HG02571 (cell line): ENCODE results near the gene USF3.

Experiments used
- ATAC-seq: cut with Tn5 transposase; IDR thresholded peaks from one replicate; pipeline ENCODE4 v1.9.1; 2021; ENCODE audit warnings: mild to moderate bottlenecking, moderate library complexity; ENCODE audit not compliant: unreplicated experiment

USF3 gene

GRCh38 chr3:113697500-113698090, 1.2 kb upstream of the USF3 start:
- ATAC-seq = no peak

- ATAC-seq = peak; percentile 96
These were observed 437 bp upstream of the USF3 start for GRCh38 chr3:113696658-113697499.

- ATAC-seq = no peak
These were observed 1.0 kb downstream of the USF3 start for GRCh38 chr3:113695431-113695785.

DNA sequence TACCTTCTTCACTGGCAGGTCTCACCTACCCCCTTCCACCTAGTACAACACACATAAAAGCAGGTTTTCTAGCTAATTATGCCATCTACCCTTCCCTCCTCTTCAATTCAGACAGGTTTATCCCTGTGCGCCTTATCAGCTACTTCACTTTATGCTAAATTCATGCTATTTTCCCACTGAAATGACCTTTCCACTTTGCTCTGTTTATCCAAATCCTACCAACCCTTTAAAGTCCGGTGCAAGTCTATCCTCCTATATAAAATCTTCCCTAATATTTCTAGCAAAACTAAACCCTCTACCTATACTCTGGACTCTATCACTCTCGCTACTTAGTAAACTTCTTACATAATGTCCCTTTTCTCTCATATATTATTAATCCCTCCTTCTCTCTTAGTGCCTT, 6.0 kb downstream of the USF3 start:
- no peak for ATAC-seq

- no peak for ATAC-seq
These were observed 10.3 kb downstream of the USF3 start for GRCh38 chr3:113685956-113686721.

DNA sequence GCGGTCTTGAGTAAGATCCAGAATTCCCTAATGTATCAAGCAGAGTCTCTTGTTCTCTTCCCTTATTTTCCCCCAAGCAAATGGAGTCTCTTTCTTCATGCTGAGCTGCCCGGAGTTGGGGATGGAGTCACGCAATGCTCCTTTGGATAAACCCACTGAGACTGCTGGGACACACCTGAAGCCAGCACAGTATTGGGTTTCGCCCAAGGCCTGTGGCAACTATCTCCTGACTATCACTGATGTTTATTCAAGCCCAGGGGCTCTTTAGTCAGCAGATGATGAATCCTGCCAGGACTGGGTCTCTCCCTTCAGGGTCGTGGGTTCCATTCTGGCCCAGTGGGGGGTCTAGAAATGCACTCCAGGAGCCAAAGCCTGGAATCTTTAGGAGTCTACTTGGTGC, 11.3 kb downstream of the USF3 start:
- ATAC-seq = no peak

GRCh38 chr3:113684271-113684819, 12.1 kb downstream of the USF3 start:
- no peak for ATAC-seq

DNA sequence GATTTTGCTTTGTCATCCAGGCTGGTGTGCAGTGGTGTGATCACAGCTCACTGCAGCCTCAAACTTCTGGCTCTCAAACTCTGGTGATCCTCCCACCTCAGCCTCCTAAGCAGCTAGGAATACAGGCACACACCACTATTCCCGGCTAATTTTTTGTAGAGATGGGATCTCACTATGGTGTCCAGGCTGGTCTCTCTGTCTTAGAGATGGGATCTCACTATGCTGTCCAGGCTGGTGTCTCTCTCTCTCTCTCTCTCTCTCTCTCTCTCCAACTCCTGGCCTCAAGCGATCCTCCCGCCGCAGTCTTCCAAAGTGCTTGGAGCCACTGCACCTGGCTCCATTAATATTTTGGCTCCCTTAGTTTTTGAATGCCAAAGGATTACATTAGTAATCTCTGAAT, 17.7 kb downstream of the USF3 start:
- no peak for ATAC-seq

GRCh38 chr3:113677737-113678136, 18.7 kb downstream of the USF3 start:
- ATAC-seq = no peak

DNA sequence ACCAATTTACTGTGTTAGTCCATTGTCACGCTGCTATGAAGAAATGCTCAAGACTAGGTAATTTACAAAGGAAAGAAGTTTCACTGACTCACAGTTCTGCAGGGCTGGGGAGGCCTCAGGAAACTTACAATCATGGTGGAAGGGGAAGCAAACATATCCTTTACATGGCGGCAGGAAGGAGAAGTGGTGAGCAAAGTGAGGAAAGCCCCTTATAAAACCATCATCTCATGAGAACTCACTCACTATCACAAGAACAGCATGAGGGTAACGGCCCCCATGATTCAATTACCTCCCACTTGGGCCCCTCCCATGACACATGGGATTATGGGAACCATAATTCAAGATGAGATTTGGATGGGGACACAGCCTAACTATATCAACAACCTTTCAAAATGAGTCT, 20.2 kb downstream of the USF3 start:
- ATAC-seq = no peak

GRCh38 chr3:113673593-113673992, 22.8 kb downstream of the USF3 start:
- no peak for ATAC-seq

GRCh38 chr3:113668015-113668414, 28.4 kb downstream of the USF3 start:
- ATAC-seq = no peak

GRCh38 chr3:113664523-113665094, 31.8 kb downstream of the USF3 start:
- no peak for ATAC-seq

DNA sequence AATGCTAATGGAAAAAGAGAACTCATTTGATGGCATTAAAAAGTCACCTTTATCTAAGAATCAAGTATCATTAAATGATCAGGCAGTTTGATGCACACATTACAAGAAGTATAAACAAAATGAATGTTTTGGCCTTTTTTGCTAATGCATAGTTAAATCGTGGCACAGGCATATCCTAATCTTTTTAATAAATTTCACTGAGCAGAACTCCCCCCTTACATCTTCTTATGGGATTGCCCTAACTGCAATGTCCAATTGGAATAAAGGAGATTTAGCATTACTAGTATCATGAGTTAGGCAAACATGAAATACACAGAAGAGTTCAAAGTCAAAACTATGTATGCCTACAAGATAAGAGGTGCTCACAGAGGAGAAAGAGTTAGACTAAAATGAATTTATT, 32.7 kb downstream of the USF3 start:
- ATAC-seq = no peak

DNA sequence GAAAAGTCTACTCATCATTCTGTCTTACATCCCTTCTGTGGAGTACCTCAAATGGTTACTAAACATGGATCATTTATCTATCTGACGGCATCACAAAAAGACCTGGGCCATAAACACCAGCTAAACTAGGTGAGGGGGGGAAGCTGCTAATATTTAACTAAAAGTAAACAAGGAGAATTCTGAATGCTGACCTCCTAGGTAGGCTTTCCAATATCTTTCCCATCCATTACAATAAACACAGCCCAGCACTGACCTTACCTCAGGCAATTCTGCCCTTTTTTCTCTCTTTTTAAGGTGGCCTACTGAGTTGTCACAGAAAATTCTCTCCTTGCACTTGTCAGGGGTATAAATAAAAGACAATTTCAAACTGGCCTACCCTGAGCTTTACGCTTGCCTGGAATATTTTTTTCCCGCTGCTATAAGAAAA, 33.1 kb downstream of the USF3 start:
- no peak for ATAC-seq

DNA sequence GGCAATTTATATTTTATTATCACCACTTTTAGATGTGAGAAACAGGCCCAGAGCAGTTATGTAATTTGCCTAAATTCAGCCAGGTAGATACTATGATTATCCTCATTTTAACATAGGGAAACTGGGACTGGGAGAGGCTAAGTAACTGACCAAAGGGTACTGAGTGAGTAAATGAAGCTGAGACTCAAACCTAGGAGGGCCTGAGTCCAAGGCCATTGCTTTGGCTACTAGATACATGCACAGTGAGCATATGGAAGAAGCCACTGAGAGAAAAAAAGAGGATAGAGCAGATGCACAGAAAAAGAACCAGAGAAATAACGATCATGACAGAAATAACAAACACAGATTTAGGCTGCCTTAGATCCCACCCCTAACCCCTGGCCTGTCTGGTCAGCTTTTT, 33.6 kb downstream of the USF3 start:
- ATAC-seq = no peak

- no peak for ATAC-seq
These were observed 35.5 kb downstream of the USF3 start for GRCh38 chr3:113660896-113661295.

GRCh38 chr3:113660458-113660857, 36.0 kb downstream of the USF3 start:
- ATAC-seq = no peak

DNA sequence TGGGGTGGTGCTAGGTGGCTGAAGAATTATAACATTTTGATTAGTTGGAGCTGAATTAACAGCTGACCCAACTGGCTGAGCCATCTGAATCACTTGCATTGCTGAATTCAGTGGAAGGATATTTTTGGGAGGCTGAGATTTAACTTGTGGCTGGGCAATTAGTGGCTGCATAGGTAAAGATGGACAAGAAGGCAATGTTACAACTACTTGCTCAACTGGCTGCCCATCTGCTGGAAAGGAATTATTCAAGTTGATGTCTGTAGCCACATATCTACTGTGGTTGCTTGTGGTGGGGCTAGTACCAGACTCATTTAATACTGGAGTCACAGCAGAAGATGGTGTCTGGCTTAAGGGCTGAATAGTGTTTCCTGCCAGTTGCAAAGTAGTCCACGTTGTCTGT, 36.4 kb downstream of the USF3 start:
- ATAC-seq = no peak

GRCh38 chr3:113659101-113659541, 37.3 kb downstream of the USF3 start:
- no peak for ATAC-seq

GRCh38 chr3:113658107-113658506, 38.3 kb downstream of the USF3 start:
- ATAC-seq = no peak
